Activated CD8-positive, alpha-beta memory T cell treated with anti-CD3 and anti-CD28 coated beads for 24 hours (primary cell): ENCODE measurements around the gene NDUFB7.
A peak's percentile ranks its signal among the peaks of the same experiment; 100 is the strongest.
"Not testable (repeated sequence)": the region's sequence is repeated elsewhere in the genome, so short reads cannot be mapped to it uniquely, and the experiment has no call there.

Source experiments
- DNase-seq: peaks from one replicate; pipeline ENCODE4 v3.0.0-alpha.2; 2020

The NDUFB7 gene

DNA sequence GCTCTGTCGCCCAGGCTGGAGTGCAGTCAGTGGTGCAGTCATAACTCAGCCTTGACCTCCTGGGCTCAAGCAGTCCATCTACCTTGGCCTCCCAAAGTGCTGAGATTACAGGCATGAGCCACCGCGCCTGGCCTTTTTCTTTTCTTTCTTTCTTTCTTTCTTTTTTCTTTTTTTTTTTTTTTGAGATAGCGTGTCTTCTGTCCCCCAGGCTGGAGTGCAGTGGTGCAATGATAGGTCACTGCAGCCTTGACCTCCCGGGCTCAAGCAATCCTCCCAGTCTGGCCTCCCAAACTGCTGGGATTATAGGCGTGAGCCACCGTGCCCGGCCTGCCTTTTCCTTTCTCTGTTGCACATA is 19.9 kb downstream of the NDUFB7 start:
- not testable (repeated sequence) for DNase-seq

DNA sequence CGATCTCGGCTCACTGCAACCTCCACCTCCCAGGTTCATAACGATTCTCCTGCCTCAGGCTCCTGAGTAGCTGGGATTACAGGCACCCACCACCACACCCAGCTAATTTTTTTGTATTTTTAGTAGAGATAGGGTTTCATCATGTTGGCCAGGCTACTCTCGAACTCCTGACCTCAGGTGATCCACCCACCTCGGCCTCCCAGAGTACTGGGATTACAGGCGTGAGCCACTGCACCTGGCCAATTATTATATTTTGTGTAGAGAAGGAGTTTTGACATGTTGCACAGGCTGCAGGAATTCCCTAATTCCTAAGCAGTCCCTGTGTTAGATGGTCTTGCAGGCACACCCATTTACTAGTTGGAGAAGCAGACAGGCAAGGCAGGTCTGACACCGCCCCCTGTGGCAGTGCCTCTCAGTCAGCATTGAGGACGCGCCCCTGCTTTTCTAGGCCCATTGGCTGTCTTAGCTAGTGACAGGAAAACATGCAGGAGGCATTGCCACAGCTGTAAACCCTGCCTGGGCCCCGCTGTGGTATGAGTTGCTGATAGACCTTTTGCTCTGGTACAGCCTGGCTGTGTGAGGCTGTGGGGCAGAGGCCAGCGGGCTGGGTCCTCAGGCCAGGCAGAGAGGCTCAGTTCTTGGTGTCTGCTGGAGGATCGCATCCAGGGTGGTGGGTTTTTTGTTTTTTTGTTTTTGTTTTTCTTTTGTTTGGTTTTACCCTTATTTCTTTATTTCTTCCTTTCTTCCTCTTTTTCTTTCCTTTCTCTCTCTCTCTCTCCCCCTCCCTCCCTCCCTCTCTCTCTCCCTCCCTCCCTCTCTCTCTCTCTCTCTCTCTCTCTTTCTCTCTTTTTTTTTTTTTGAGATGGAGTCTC is 20.5 kb downstream of the NDUFB7 start:
- DNase-seq, result peak; percentile 83

- DNase-seq, result no peak
Observed at GRCh38 chr19:14550201-14550754, 21.6 kb downstream of the NDUFB7 start.

GRCh38 chr19:14545716-14546082 is 26.2 kb downstream of the NDUFB7 start:
- DNase-seq, result no peak

DNA sequence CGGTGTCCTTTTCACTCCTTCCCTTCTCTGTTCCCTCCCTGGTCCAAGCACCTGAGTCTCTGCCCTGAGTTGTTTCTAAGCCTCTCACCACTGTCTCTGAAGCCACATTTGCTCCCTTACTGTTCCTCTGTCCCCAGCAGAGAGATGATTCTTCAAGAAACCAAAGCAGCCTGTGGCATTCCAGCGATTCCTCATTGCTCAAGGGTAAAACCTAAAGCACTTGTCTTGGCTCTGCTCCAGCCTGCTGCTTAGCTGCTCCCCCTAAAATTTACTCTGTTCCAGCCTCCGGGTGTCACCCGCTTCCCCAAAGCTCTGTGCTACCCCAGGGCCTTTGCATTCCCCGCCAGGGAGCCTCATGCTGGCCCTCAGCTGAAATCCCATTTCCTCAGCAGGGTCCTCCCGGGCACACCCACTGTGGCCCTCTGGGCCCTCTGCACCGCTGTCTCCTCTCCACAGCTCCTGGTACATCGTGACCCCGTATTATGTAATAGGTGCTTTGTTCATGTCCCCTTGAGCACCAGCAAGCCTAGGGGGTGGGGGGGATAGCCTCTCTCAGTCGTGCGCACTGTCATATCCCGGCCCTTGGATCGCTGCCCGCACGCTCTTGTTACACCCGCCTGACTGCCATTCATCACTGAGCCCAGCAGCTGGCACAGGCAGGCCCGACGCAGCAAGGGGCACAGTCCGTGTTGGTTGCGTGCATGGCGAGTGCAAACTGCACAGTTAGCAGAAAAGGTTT is 26.7 kb downstream of the NDUFB7 start:
- DNase-seq, result no peak

DNA sequence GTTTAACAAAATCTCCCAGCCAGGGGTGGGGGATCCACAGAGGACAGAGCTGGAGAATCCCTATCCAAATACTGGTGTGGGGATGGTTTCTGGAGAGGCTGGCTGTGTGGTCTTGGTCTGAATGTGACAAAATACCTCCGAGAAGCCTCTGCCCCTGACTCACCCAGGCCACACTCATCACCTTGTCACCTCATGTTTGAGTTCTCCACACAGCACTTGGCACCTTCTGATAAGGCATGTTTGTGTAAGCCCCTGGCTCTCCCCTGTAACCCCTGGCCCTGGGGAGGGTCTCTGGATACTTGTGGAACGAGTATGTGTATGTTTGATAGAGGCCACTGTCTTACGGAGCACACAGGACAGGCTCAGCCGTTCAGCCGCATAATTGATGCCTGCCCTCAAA is 27.8 kb downstream of the NDUFB7 start:
- DNase-seq, result no peak

DNA sequence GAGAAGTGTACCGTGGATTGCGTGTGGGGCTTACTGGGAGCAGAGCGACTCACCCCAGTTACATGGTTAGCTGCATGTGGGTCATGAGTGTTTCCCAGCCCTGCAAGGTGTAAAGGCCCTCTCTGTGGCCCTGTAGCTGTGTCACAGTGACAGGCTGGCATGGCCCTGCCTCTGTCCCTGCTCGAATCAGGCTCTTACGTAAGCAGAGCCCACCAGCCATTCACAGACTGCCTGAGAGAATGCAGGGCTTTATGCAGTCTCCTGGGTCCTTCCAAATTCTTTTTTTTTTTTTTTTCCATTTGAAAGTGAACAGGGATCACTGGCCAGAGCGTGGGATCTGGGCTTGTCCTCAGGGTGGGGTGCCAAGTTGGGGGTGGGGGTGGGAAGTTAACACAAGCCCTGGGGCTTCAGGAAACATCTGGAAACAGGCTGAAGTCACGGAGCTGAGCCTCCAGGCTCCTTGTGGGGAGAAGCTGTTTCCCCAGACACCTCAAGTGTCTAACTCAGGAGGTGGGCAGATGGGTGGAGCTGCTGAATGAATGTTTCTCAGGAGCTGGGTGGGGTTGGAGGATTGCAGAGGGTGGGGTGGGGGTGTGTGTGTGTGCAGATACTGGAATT is 29.0 kb downstream of the NDUFB7 start:
- DNase-seq, result no peak

DNA sequence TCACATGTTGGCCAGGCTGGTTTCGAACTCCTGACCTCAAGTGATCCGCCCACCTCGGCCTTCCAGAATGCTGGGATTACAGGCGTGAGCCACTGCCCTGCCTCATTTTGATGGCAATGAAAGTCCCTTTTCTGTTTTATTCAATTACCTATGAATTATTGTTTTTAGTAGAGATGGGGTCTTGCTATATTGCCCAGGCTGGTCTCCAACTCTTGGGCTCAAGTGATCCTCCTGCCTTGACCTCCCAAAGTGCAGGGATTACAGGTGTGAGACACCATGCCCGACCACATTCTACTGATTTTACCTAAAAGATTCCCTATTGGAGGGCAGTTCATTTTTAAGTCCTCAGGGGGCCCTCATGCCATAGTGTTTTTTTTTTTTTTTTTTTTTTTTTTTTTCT is 29.9 kb downstream of the NDUFB7 start:
- DNase-seq, result not testable (repeated sequence)

- no peak for DNase-seq
Observed at GRCh38 chr19:14540741-14541525, 30.9 kb downstream of the NDUFB7 start.

DNA sequence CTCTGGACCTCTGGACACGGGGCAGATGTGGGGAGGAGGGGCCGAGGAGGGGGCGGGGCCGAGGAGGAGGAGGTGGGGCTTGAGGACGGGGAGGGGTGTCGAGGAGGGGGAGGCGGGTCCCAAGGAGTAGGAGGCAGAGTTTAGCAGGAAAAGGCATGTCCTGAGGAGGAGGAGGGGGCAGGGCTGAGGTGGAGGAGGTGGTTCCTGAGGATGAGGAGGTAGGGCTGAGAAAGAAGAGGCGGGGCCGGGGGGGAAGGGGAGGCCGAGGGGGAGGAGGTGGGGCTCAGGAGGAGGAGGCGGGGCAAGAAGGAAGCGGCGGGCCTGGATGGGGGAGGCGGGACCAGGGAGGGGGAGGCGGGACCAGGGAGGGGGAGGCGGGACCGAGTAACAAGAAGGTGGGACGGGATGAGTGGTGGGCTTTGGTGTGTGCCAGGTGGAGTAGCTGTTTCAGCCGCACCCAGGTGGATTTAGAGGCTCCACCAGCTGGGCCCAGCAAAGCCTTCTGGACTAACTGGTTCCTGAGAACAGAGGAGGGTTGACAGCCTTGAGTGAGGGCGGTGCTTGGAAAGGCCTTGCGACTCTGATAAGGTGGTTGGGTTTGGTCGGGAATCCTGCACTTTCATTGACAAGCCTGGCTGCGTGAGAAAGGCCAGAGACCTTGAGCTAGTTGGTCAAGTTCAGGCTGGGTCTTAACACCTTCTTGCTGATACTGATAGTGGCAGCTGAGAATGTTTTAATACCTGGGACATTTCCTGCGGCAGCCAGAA is 34.8 kb downstream of the NDUFB7 start:
- DNase-seq, result peak; percentile 66

DNA sequence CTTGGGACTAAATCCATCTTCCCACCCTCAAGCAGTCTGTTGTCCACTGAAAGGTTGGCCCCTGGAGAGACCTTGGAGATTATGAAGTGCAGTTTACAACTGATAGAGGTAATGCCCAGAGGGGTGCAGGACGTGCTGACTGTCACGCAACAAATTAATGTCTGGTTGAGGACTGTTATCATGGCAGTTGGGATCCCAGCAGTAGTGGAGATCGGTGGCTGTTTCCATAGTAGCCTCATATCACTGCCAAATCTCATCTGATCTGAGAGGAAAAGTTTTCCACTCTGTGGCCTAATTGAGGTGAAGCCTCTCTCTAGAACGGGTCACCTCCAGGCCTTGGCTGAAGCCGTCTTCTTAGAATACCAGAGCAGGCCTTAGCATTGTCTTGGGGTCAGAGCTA is 38.4 kb downstream of the NDUFB7 start:
- DNase-seq, result no peak

GRCh38 chr19:14530506-14530905 is 41.4 kb downstream of the NDUFB7 start:
- DNase-seq, result no peak

- DNase-seq, result no peak
Observed at GRCh38 chr19:14530005-14530348, 41.9 kb downstream of the NDUFB7 start.

DNA sequence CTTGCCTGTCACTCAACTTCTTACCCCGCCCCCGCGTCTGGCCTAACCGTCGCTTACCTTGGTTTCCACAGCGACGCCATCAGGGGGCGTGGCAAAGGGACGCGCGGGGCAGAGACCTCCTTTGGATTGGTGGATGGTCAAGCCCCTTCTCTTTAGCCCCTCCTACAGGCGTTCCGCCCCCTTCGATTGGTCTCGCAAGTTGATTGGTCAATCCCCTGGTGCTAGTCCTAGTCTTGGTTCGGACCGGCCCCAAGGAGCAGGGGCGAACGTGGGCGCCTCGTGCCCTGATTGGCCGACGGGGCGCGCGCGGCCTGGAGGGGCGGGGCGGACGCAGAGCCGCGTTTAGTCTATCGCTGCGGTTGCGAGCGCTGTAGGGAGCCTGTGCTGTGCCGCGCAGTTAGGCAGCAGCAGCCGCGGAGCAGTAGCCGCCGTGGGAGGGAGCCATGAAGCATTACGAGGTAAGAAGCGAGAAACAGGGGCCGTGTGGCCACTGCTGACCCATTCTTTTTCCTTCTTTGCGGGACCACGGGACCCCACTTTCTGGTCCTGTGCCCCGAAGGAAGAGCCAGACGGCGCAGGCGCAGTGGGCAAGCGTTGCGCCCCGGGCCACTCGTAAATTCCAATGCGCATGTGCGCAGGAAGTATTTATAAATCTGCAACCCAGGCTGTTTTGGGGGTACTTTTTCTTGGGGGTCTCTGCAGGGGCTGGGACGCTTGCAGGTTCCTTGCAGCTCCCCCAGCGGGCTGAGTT is 42.4 kb downstream of the NDUFB7 start, which contains the start of gene TECR:
Gene TECR, plus strand, starts transcription at position 341 of the 751 bp plus-strand sequence. Its CDS starts 103 bp downstream, at position 444.
- DNase-seq, result peak; percentile 100

DNA sequence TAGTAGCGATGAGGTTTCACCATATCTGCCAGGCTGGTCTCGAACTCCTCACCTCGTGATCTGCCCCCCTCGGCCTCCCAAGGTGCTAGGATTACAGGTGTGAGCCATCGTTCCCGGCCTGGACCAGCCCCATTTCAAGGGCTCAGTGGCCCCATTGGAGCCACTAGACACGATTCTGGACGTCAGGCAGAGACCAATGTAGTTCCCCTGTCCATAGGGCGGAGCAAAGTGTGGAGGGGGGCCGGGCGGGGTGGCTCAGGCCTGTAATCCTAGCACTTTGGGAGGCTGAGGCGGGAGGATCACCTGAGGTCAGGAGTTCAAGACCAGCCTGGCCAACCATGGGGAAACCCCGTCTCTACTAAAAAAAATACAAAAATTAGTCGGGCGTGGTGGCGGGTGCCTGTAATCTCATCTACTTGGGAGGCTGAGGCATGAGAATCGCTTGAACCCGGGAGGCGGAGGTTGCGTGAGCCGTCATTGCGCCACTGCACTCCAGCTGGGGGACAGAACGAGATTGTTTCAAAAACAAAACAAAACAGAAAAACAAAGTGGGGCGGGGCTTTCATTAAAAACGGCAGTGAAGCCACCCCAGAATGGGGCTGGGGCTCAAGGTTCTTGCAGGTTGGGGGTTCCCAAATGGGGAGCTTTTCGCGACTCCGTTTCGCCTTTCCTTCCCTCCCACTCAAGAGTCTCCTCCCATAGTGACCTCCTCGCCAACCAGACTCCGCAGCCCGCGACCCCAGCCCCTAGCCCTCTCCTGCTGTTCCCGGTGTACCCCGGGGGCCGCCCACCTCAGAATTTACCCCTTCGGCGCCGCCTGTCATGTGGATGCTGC is 43.2 kb downstream of the NDUFB7 start:
- no peak for DNase-seq

GRCh38 chr19:14526423-14526822 is 45.4 kb downstream of the NDUFB7 start:
- no peak for DNase-seq

GRCh38 chr19:14525729-14526128 is 46.1 kb downstream of the NDUFB7 start:
- no peak for DNase-seq

DNA sequence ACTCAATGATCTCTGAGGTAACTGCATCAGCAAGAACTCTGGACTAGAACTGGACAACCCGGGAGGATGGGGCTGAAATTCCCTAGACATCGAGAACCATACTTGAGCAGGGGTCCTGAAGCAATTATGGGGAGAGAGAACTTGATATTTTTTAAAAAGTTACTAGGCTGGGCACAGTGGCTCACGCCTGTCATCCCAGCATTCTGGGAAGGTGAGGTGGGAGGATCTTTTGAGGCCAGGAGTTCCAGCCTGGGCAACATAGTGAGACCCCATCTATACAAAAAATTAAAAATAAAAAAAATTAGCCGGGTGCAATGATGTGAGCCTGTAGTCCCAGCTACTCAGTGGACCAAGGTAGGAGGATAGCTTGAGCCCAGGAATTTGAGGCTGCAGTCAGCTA is 51.3 kb downstream of the NDUFB7 start:
- no peak for DNase-seq

DNA sequence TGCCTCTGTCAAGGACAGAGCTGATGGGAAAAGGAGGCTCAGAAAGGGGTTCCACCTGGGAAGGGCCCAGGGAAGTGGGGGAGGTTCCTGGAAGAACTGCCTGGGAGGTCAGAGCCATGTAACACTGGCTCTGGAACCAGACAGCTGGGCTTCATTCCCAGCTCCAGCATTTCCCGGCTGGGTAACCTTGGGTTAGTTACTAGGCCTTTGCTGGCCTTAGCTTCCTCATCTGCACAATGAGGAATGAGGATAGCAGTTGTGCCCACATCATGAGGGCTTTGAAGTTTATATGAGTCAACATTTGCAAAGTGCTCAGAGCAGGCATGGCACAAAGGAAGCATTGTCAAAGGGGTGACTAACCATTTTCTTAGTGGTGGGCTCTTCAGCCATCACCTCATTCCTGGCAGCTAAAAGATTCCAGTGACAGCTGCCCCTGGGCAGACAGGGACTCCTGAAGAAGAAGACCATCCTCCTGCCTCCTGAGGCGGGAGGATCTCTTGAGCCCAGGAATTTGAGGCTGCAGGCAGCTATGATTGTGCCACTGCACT is 51.9 kb downstream of the NDUFB7 start:
- peak; percentile 58 for DNase-seq
